Measurements from ENCODE around the gene CCDC90B. TPM values are rescaled to one million over a fixed set of nuclear protein-coding genes. Genes with fewer than 3 reads are reported as not detected.
"Not testable (repeated sequence)": the region's sequence is repeated elsewhere in the genome, so short reads cannot be mapped to it uniquely, and the experiment has no call there.

The CCDC90B gene
- total RNA-seq: 25.4 and 27.2 TPM in 2 replicates

GRCh38 chr11:83285771-83286528 is at the start of gene CCDC90B:
TSS of gene CCDC90B (minus strand) at chr11:83286367. CDS start at chr11:83285972, 395 bp downstream.
- Mint-ChIP-seq H3K27ac (peak within 1 kb of the TSS; percentile 96), H3K4me1 (ENCODE audit: low read depth) (peaks cover 26% of the 10 kb centered on the region), H3K4me3 (ENCODE audit: low read depth) (peak within 1 kb of the TSS; percentile 89), H3K36me3 (ENCODE audit: low read depth) (peaks cover 7% of the 10 kb centered on the region), H3K9me3 (peaks cover 4% of the 10 kb centered on the region), H3K27me3 (ENCODE audit: low read depth) (peaks cover 3% of the 10 kb centered on the region)
- intact Hi-C loops (cut with micrococcal nuclease): loop anchor here (1.0 to 5.0 kb wide), 5 partner anchors 92 to 385 kb away; partner anchors contain the start of genes DDIAS, PCF11 and RAB30
- peak; percentile 91 for DNase-seq (ENCODE audit: low spot score)

GRCh38 chr11:83335446-83336070 is 49.4 kb upstream of the CCDC90B start:
- H3K4me1 Mint-ChIP-seq (ENCODE audit: low read depth): peaks cover 7% of the 10 kb centered on the region
- H3K9me3 Mint-ChIP-seq: no peaks in the 10 kb centered on the region

GRCh38 chr11:83330303-83330702 is 44.1 kb upstream of the CCDC90B start:
- no peak for DNase-seq (ENCODE audit: low spot score)
- no peaks in the 10 kb centered on the region for H3K36me3 Mint-ChIP-seq (ENCODE audit: low read depth)
- no peaks in the 10 kb centered on the region for H3K4me1 Mint-ChIP-seq (ENCODE audit: low read depth)
- H3K4me3 Mint-ChIP-seq (ENCODE audit: low read depth): no peak overlapping the region
- no peak overlapping the region for H3K27ac Mint-ChIP-seq
- intact Hi-C loops (cut with micrococcal nuclease): no loop called here
- no peaks in the 10 kb centered on the region for H3K9me3 Mint-ChIP-seq
- H3K27me3 Mint-ChIP-seq (ENCODE audit: low read depth): no peaks in the 10 kb centered on the region

More at GRCh38 chr11:83335446-83336070, 49.4 kb upstream of the CCDC90B start:
- H3K4me3 Mint-ChIP-seq (ENCODE audit: low read depth): no peak overlapping the region
- no peak overlapping the region for H3K27ac Mint-ChIP-seq
- peaks cover 3% of the 10 kb centered on the region for H3K27me3 Mint-ChIP-seq (ENCODE audit: low read depth)
- intact Hi-C loops (cut with micrococcal nuclease): no loop called here
- no peak for DNase-seq (ENCODE audit: low spot score)
- H3K36me3 Mint-ChIP-seq (ENCODE audit: low read depth): no peaks in the 10 kb centered on the region

- DNase-seq (ENCODE audit: low spot score): no peak
- H3K4me3 Mint-ChIP-seq (ENCODE audit: low read depth): no peak overlapping the region
- H3K27ac Mint-ChIP-seq: no peak overlapping the region
- peaks cover 17% of the 10 kb centered on the region for H3K27me3 Mint-ChIP-seq (ENCODE audit: low read depth)
- H3K4me1 Mint-ChIP-seq (ENCODE audit: low read depth): no peaks in the 10 kb centered on the region
- intact Hi-C loops (cut with micrococcal nuclease): no loop called here
- H3K36me3 Mint-ChIP-seq (ENCODE audit: low read depth): no peaks in the 10 kb centered on the region
- no peaks in the 10 kb centered on the region for H3K9me3 Mint-ChIP-seq
Observed at GRCh38 chr11:83326326-83326725, 40.2 kb upstream of the CCDC90B start.

GRCh38 chr11:83319346-83319745 is 33.2 kb upstream of the CCDC90B start:
- intact Hi-C loops (cut with micrococcal nuclease): no loop called here
- no peaks in the 10 kb centered on the region for H3K36me3 Mint-ChIP-seq (ENCODE audit: low read depth)

GRCh38 chr11:83318931-83319330 is 32.8 kb upstream of the CCDC90B start:
- Mint-ChIP-seq H3K4me1 (ENCODE audit: low read depth) (no peaks in the 10 kb centered on the region), H3K9me3 (no peaks in the 10 kb centered on the region), H3K36me3 (ENCODE audit: low read depth) (no peaks in the 10 kb centered on the region), H3K4me3 (ENCODE audit: low read depth) (no peak overlapping the region), H3K27ac (no peak overlapping the region), H3K27me3 (ENCODE audit: low read depth) (peaks cover 16% of the 10 kb centered on the region)
- intact Hi-C loops (cut with micrococcal nuclease): no loop called here
- DNase-seq (ENCODE audit: low spot score): no peak

More at GRCh38 chr11:83319346-83319745, 33.2 kb upstream of the CCDC90B start:
- DNase-seq (ENCODE audit: low spot score): no peak
- Mint-ChIP-seq H3K27me3 (ENCODE audit: low read depth) (peaks cover 20% of the 10 kb centered on the region), H3K4me1 (ENCODE audit: low read depth) (no peaks in the 10 kb centered on the region), H3K9me3 (no peaks in the 10 kb centered on the region), H3K4me3 (ENCODE audit: low read depth) (no peak overlapping the region), H3K27ac (no peak overlapping the region)

GRCh38 chr11:83317757-83318690 is 31.9 kb upstream of the CCDC90B start:
- Mint-ChIP-seq H3K36me3 (ENCODE audit: low read depth) (no peaks in the 10 kb centered on the region), H3K27me3 (ENCODE audit: low read depth) (peaks cover 7% of the 10 kb centered on the region), H3K27ac (no peak overlapping the region), H3K9me3 (no peaks in the 10 kb centered on the region), H3K4me3 (ENCODE audit: low read depth) (no peak overlapping the region), H3K4me1 (ENCODE audit: low read depth) (no peaks in the 10 kb centered on the region)
- DNase-seq (ENCODE audit: low spot score): no peak
- intact Hi-C loops (cut with micrococcal nuclease): no loop called here

GRCh38 chr11:83316897-83317268 is 30.7 kb upstream of the CCDC90B start:
- H3K27me3 Mint-ChIP-seq (ENCODE audit: low read depth); DNase-seq (ENCODE audit: low spot score); H3K4me1 Mint-ChIP-seq (ENCODE audit: low read depth); H3K9me3 Mint-ChIP-seq; intact Hi-C loops (cut with micrococcal nuclease); H3K36me3 Mint-ChIP-seq (ENCODE audit: low read depth); H3K27ac Mint-ChIP-seq; H3K4me3 Mint-ChIP-seq (ENCODE audit: low read depth): not testable (repeated sequence)

- H3K4me3 Mint-ChIP-seq (ENCODE audit: low read depth); H3K27me3 Mint-ChIP-seq (ENCODE audit: low read depth); H3K27ac Mint-ChIP-seq; H3K36me3 Mint-ChIP-seq (ENCODE audit: low read depth); intact Hi-C loops (cut with micrococcal nuclease); H3K4me1 Mint-ChIP-seq (ENCODE audit: low read depth); DNase-seq (ENCODE audit: low spot score); H3K9me3 Mint-ChIP-seq: not testable (repeated sequence)
Observed at GRCh38 chr11:83316143-83316896, 30.2 kb upstream of the CCDC90B start.

GRCh38 chr11:83312430-83312829 is 26.3 kb upstream of the CCDC90B start:
- no peaks in the 10 kb centered on the region for H3K4me1 Mint-ChIP-seq (ENCODE audit: low read depth)
- no peaks in the 10 kb centered on the region for H3K9me3 Mint-ChIP-seq
- H3K4me3 Mint-ChIP-seq (ENCODE audit: low read depth): no peak overlapping the region
- no peaks in the 10 kb centered on the region for H3K36me3 Mint-ChIP-seq (ENCODE audit: low read depth)
- H3K27me3 Mint-ChIP-seq (ENCODE audit: low read depth): peaks cover 12% of the 10 kb centered on the region
- no peak for DNase-seq (ENCODE audit: low spot score)
- no peak overlapping the region for H3K27ac Mint-ChIP-seq
- intact Hi-C loops (cut with micrococcal nuclease): no loop called here

GRCh38 chr11:83311701-83312100 is 25.5 kb upstream of the CCDC90B start:
- Mint-ChIP-seq H3K9me3 (no peaks in the 10 kb centered on the region), H3K4me1 (ENCODE audit: low read depth) (no peaks in the 10 kb centered on the region), H3K27me3 (ENCODE audit: low read depth) (peaks cover 12% of the 10 kb centered on the region), H3K4me3 (ENCODE audit: low read depth) (no peak overlapping the region), H3K36me3 (ENCODE audit: low read depth) (no peaks in the 10 kb centered on the region), H3K27ac (no peak overlapping the region)
- DNase-seq (ENCODE audit: low spot score): no peak
- intact Hi-C loops (cut with micrococcal nuclease): no loop called here

- no peaks in the 10 kb centered on the region for H3K36me3 Mint-ChIP-seq (ENCODE audit: low read depth)
- no peaks in the 10 kb centered on the region for H3K4me1 Mint-ChIP-seq (ENCODE audit: low read depth)
- intact Hi-C loops (cut with micrococcal nuclease): no loop called here
- H3K27ac Mint-ChIP-seq: no peak overlapping the region
- H3K4me3 Mint-ChIP-seq (ENCODE audit: low read depth): no peak overlapping the region
- DNase-seq (ENCODE audit: low spot score): no peak
- H3K9me3 Mint-ChIP-seq: no peaks in the 10 kb centered on the region
- H3K27me3 Mint-ChIP-seq (ENCODE audit: low read depth): peaks cover 12% of the 10 kb centered on the region
Observed at GRCh38 chr11:83310718-83311117, 24.6 kb upstream of the CCDC90B start.
